CD14-positive monocyte (primary cell): ENCODE results near the gene ARFGEF2. TPM values are rescaled to one million over a fixed set of nuclear protein-coding genes. Genes with fewer than 3 reads are reported as not detected.

Experiments
- DNase-seq, 3 donors: peaks; one replicate each; pipeline ENCODE4 v3.0.0-alpha.2; 2011 to 2022
- H2AFZ ChIP-seq: 2 replicates; pipeline ENCODE4 v1.6.0; 2012; ENCODE audit warnings: mild to moderate bottlenecking, low read depth, low read length, inconsistent platforms; ENCODE audit not compliant: insufficient read depth, poor library complexity, severe bottlenecking
- H3K27ac ChIP-seq, 2 donors: 1 replicate in 1 of 2; 2 replicates in 1 of 2; pipeline ENCODE4 v1.5.1; 2012 to 2013; ENCODE audit warnings: low read length in 2 of 2, control low read depth in 1 of 2, inconsistent platforms in 1 of 2, low read depth in 1 of 2, mild to moderate bottlenecking in 1 of 2
- H3K27me3 ChIP-seq, 2 donors: one replicate each; pipeline versions ENCODE4 v1.6.0 to v1.6.1; 2011 to 2013; ENCODE audit warnings: low read length in 2 of 2; ENCODE audit not compliant: control insufficient read depth in 2 of 2, insufficient read depth in 2 of 2
- H3K36me3 ChIP-seq, 2 donors: replicated peaks in 1 of 2; 1 replicate in 1 of 2; 2 replicates in 1 of 2; pipeline versions ENCODE4 v1.5.1 to v1.6.1; 2012 to 2013; ENCODE audit warnings: low read length in 2 of 2, control low read depth in 1 of 2, inconsistent platforms in 1 of 2, mild to moderate bottlenecking in 1 of 2; ENCODE audit not compliant: insufficient read depth in 2 of 2, control insufficient read depth in 1 of 2
- H3K4me1 ChIP-seq, 2 donors: 1 replicate in 1 of 2; 2 replicates in 1 of 2; pipeline versions ENCODE4 v1.5.1 to v1.6.1; 2012 to 2013; ENCODE audit warnings: low read length in 2 of 2, control low read depth in 1 of 2, inconsistent platforms in 1 of 2, mild to moderate bottlenecking in 1 of 2, moderate library complexity in 1 of 2; ENCODE audit not compliant: insufficient read depth in 2 of 2, control insufficient read depth in 1 of 2
- H3K4me2 ChIP-seq: replicated peaks from 2 replicates; pipeline ENCODE3; 2012; ENCODE audit warnings: low read length, moderate library complexity, mild to moderate bottlenecking; ENCODE audit not compliant: poor library complexity, severe bottlenecking; ENCODE audit errors: extremely low read depth
- H3K4me3 ChIP-seq, 3 experiments: fragments of 200-600 bp in 1 of 3; sonication (generic) in 1 of 3; replicated peaks in 1 of 3; 1 replicate in 2 of 3; 2 replicates in 1 of 3; pipeline ENCODE4 v1.5.1; 2011 to 2013; ENCODE audit warnings: low read length in 3 of 3, mild to moderate bottlenecking in 3 of 3, control low read depth in 2 of 3, low read depth in 2 of 3, inconsistent platforms in 1 of 3, moderate library complexity in 1 of 3
- H3K79me2 ChIP-seq: 2 replicates; pipeline ENCODE4 v1.6.0; 2012; ENCODE audit warnings: mild to moderate bottlenecking, control low read depth, inconsistent platforms, low read length, moderate library complexity; ENCODE audit not compliant: insufficient read depth
- H3K9ac ChIP-seq: 2 replicates; pipeline ENCODE4 v1.6.0; 2017; ENCODE audit warnings: low read length, mild to moderate bottlenecking; ENCODE audit not compliant: insufficient read depth, poor library complexity, severe bottlenecking
- H3K9me3 ChIP-seq, 2 donors: replicated peaks in 1 of 2; 1 replicate in 1 of 2; 2 replicates in 1 of 2; pipeline versions ENCODE4 v1.5.1 to v1.6.1; 2012 to 2013; ENCODE audit warnings: low read length in 2 of 2, control low read depth in 1 of 2; ENCODE audit not compliant: control insufficient read depth in 1 of 2, insufficient read depth in 1 of 2
- H4K20me1 ChIP-seq: 2 replicates; pipeline ENCODE4 v1.6.0; 2012; ENCODE audit warnings: mild to moderate bottlenecking, low read length, control low read depth, moderate library complexity; ENCODE audit not compliant: insufficient read depth
- H3K27ac Mint-ChIP-seq, 7 donors: one replicate each; pipeline ENCODE4 v1.8.0; 2020; ENCODE audit warnings: mild to moderate bottlenecking in 7 of 7, mixed read lengths in 7 of 7, moderate library complexity in 6 of 7, inconsistent platforms in 2 of 7
- H3K27me3 Mint-ChIP-seq, 3 donors: one replicate each; pipeline ENCODE4 v1.8.0; 2021 to 2022; ENCODE audit warnings: low read depth in 3 of 3, mild to moderate bottlenecking in 3 of 3, mixed read lengths in 3 of 3, moderate library complexity in 3 of 3, inconsistent platforms in 1 of 3
- H3K36me3 Mint-ChIP-seq, 2 donors: one replicate each; pipeline ENCODE4 v1.8.0; 2020; ENCODE audit warnings: mixed read lengths in 2 of 2, inconsistent platforms in 1 of 2, mild to moderate bottlenecking in 1 of 2
- H3K4me1 Mint-ChIP-seq: one replicate; pipeline ENCODE4 v1.8.0; 2020; ENCODE audit warnings: mild to moderate bottlenecking, mixed read lengths
- H3K4me3 Mint-ChIP-seq, 2 donors: one replicate each; pipeline ENCODE4 v1.8.0; 2020; ENCODE audit warnings: mild to moderate bottlenecking in 2 of 2, mixed read lengths in 2 of 2, moderate library complexity in 1 of 2
- H3K9me3 Mint-ChIP-seq, 7 donors: one replicate each; pipeline ENCODE4 v1.8.0; 2020 to 2022; ENCODE audit warnings: mixed read lengths in 7 of 7, mild to moderate bottlenecking in 6 of 7, moderate library complexity in 6 of 7, inconsistent platforms in 2 of 7
- CTCF ChIP-seq: fragments of 200-600 bp; IDR thresholded peaks from one replicate; pipeline ENCODE4 v1.8.0; 2022; ENCODE audit warnings: antibody characterized with exemption, mild to moderate bottlenecking
- WGBS: methylation state at CpG from one replicate; pipeline ENCODE4 v1.1.5; 2013; ENCODE audit warnings: missing lambda C conversion rate; ENCODE audit not compliant: insufficient coverage; 5-methylcytosine and 5-hydroxymethylcytosine counted together
- intact Hi-C, 2 donors: fragments of 100-400 bp; cut with micrococcal nuclease; formaldehyde crosslinking; loops; one replicate each; pipeline versions ENCODE4 v1.15.0 to v1.15.1; 2023
- polyA plus RNA-seq, 3 donors: library from polyadenylated mRNA; depleted of rRNA in 1 of 3; unstranded in 2 of 3; stranded (reverse) in 1 of 3; fragments of 300-500 nt in 2 of 3; fragments of >200 nt in 1 of 3; fragmentation: Illumina TruSeq in 2 of 3; gene quantifications; 1 replicate in 2 of 3; 2 replicates in 1 of 3; pipeline ENCODE4 v1.2.3, GENCODE V29; 2012 to 2021

The ARFGEF2 gene
- polyA plus RNA-seq, 3 donors = 4.6 to 10.9 (median 5.5) TPM

DNA sequence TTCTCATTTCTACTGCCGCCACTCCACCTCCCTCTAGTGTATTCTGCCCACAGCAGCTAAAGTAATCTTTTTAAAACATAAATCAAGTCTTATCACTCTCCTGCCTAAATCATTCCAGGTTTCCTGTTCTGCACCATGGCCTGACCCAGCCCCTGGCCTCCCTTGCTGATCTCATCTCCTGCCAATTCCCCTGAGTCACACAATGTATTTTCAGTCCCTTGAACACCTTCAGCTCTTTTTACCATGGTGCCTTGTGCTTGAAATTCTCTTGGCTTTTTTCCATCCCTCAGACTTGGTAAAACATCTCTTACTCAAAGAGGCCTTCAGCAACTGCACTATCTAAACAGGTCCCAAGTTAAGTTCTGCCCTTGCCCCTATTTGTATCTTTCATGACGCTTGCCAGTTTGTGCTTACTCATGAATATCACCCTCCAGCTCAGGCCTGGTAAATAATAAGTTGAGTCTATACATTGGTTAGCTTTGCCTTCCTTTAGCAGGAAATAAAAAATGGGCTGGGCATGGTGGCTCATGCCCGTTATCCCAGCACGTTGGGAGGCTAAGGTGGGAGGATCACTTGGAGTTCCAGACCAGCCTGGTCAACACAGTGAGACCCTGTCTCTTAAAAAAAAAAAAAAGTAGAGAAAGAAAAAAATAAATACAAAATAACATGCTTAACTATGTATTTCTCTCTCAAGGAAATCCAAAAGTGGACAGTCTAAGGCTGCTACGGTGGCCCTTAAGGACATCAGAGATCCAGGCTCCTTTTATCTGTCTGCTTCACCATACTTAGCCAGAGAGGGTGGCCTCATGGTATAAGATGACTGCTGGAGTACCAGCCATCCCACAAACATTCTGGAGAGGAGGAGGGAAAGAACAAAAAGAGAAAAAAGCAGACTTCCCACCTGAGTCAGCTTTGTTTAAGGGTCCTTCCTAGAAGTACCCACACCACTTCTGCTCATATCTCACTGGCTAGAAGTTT lies 62.2 kb downstream of the ARFGEF2 start:
- Histone ChIP-seq H3K9me3 (peaks cover 0 to 7% of the 10 kb centered on the region in 2 donors), H3K27me3 (no peaks in the 10 kb centered on the region), H3K4me1 (no peaks in the 10 kb centered on the region), H4K20me1 (no peaks in the 10 kb centered on the region), H3K27ac (no peak overlapping the region), H3K4me3 (no peak overlapping the region), H3K9ac (no peak overlapping the region), H3K79me2 (no peaks in the 10 kb centered on the region), H3K36me3 (peaks cover 64 to 79% of the 10 kb centered on the region in 2 donors), H3K4me2 (no peak overlapping the region), H2AFZ (no peak overlapping the region)
- TF ChIP-seq CTCF = no peak
- no peak for DNase-seq
- Mint-ChIP-seq H3K27ac (peak overlapping the region in 2 of 7 donors; percentile 4 to 13), H3K4me1 (no peaks in the 10 kb centered on the region), H3K4me3 (no peak overlapping the region), H3K27me3 (no peaks in the 10 kb centered on the region), H3K36me3 (peaks cover 95 to 98% of the 10 kb centered on the region in 2 donors), H3K9me3 (peaks cover 0 to 8% (median 3%) of the 10 kb centered on the region in 7 donors)
- intact Hi-C loops = no loop called here
- 91% methylated on average over 1 of the region's 5 CpGs for WGBS

DNA sequence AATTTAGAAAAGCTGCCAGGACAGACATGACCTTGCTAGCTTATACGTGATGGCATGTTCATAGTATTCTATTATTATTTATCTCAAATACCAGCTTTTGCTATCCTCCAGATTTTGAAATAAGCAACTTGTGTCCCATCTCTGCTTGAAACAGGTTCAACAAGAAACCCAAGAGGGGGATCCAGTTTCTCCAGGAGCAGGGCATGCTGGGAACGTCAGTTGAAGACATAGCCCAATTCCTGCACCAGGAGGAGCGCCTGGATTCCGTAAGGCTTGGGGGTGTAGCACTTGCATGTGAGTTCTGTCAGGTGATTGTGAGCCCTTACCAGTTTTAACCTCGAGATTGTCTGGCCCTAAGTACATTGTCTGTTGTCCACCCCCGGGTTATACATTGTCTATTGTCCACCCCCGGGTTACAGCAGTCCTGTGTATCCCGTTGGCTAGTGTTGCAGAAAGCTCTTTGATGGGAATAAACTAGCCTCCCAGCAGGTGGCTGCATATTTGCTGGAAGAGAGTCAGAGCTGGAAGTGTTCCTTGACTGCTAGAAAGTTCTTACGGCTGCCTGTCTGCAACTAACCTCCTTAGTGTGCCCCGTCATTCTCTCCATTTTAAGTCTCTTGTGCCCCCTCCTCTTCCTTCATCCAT lies 63.2 kb downstream of the ARFGEF2 start:
- intact Hi-C loops = no loop called here
- H3K4me3 ChIP-seq = no peak overlapping the region
- no peaks in the 10 kb centered on the region for H3K27me3 ChIP-seq

More for the DNA sequence above, 63.2 kb downstream of the ARFGEF2 start:
- Histone ChIP-seq H4K20me1 (no peaks in the 10 kb centered on the region), H3K9me3 (peaks cover 0 to 7% of the 10 kb centered on the region in 2 donors), H3K36me3 (peaks cover 74 to 87% of the 10 kb centered on the region in 2 donors), H3K4me1 (no peaks in the 10 kb centered on the region), H3K4me2 (no peak overlapping the region), H3K27ac (no peak overlapping the region), H2AFZ (no peak overlapping the region), H3K79me2 (no peaks in the 10 kb centered on the region), H3K9ac (no peak overlapping the region)
- Mint-ChIP-seq H3K27ac (peak overlapping the region in 1 of 7 donors; percentile 63), H3K36me3 (peaks cover 96 to 99% of the 10 kb centered on the region in 2 donors), H3K4me3 (no peak overlapping the region), H3K4me1 (no peaks in the 10 kb centered on the region), H3K9me3 (peaks cover 0 to 8% (median 3%) of the 10 kb centered on the region in 7 donors), H3K27me3 (no peaks in the 10 kb centered on the region)
- no peak for TF ChIP-seq CTCF
- DNase-seq = no peak
- WGBS = 98% methylated on average over 5 of the region's 10 CpGs
